HG02759 (cell line): ENCODE results near the gene VSX2.

Source experiments
- ATAC-seq: cut with Tn5 transposase; IDR thresholded peaks from one replicate; pipeline ENCODE4 v1.9.1; 2021; ENCODE audit warnings: mild to moderate bottlenecking, moderate library complexity; ENCODE audit not compliant: unreplicated experiment

The VSX2 gene

GRCh38 chr14:74301594-74302151, 62.4 kb downstream of the VSX2 start:
- ATAC-seq, result no peak

- peak; percentile 21 for ATAC-seq
Observed at GRCh38 chr14:74302152-74302628, 62.9 kb downstream of the VSX2 start.

GRCh38 chr14:74302634-74303569, 63.7 kb downstream of the VSX2 start, which contains the start of gene ABCD4:
ABCD4 (minus strand) TSS chr14:74302934; CDS start chr14:74302912, 22 bp downstream.
- peak; percentile 99 for ATAC-seq

GRCh38 chr14:74308695-74309094, 69.4 kb downstream of the VSX2 start:
- ATAC-seq, result no peak

- ATAC-seq, result no peak
Observed at GRCh38 chr14:74309125-74310022, 70.1 kb downstream of the VSX2 start.

- no peak for ATAC-seq
Observed at GRCh38 chr14:74312161-74312560, 72.9 kb downstream of the VSX2 start.
